Activated naive CD4-positive, alpha-beta T cell treated with anti-CD3 and anti-CD28 coated beads, Interleukin-2, amount 10 ng/mL, durations not matched to agents 7 days and 5 days (primary cell): ENCODE results near the gene SLC30A9.

ENCODE experiments used
- CTCF ChIA-PET: fragments of 350-600 bp; sonication (Branson Sonifier 250); formaldehyde crosslinking; loops from one replicate; lab custom pipeline; 2021; ENCODE audit warnings: antibody characterized with exemption; lab: Charles Lee
- DNase-seq: peaks from one replicate; pipeline ENCODE4 v3.0.0-alpha.2; 2020
- H3K27ac Mint-ChIP-seq: one replicate; pipeline ENCODE4 v1.8.0; 2021; ENCODE audit warnings: mild to moderate bottlenecking, moderate library complexity, mixed read lengths
- H3K27me3 Mint-ChIP-seq: one replicate; pipeline ENCODE4 v1.8.0; 2021; ENCODE audit warnings: mild to moderate bottlenecking, mixed read lengths
- H3K36me3 Mint-ChIP-seq: one replicate; pipeline ENCODE4 v1.8.0; 2021; ENCODE audit warnings: mixed read lengths
- H3K4me1 Mint-ChIP-seq: one replicate; pipeline ENCODE4 v1.8.0; 2021; ENCODE audit warnings: mixed read lengths
- H3K4me3 Mint-ChIP-seq: one replicate; pipeline ENCODE4 v1.8.0; 2021; ENCODE audit warnings: mild to moderate bottlenecking, moderate library complexity, mixed read lengths
- H3K9me3 Mint-ChIP-seq: one replicate; pipeline ENCODE4 v1.8.0; 2021; ENCODE audit warnings: mixed read lengths

The SLC30A9 gene

DNA sequence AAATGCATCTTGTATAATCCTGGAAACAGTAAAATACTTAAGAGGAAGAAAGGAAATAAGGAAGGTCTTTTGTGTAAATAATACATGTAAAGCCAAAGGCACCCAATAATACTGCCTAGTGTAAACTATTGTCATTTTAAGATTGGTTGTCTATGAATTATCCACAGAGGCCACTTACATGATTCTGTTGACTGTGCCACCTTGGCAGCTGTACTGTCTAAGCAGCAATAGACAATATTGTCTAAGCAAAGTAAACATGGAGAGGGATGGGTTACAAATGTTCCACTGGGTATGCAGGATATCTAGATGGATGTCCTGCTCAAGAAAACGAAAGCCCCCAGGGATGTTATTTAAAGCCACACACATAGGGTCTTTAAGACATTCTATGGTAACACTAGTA lies 142.7 kb downstream of the SLC30A9 start:
- Mint-ChIP-seq H3K4me1 (no peaks in the 10 kb centered on the region), H3K9me3 (no peaks in the 10 kb centered on the region), H3K4me3 (no peak overlapping the region), H3K27me3 (no peaks in the 10 kb centered on the region), H3K36me3 (no peaks in the 10 kb centered on the region), H3K27ac (no peak overlapping the region)
- no peak for DNase-seq
- CTCF ChIA-PET = no interaction called here

DNA sequence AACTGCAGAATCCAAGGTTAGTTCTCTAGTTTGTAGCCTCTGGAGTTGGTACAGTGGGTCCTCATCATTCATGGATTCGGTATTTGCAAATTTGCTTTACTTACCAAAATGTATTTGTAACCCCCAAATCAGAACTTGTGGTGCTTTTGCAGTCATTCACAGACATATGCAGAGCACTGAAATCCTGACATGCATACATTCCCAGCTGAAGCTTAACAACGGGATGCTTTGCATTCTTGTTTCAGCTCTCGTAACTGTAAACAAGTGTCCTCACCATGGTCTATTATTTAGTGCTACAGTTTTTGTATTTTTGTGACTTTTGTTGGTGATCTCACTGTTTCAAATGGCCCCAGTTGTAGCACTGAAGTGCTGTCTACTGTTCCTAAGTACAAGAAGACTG lies 146.0 kb downstream of the SLC30A9 start:
- Mint-ChIP-seq H3K27me3 (peaks cover 7% of the 10 kb centered on the region), H3K27ac (no peak overlapping the region), H3K36me3 (no peaks in the 10 kb centered on the region), H3K4me3 (no peak overlapping the region), H3K4me1 (no peaks in the 10 kb centered on the region), H3K9me3 (no peaks in the 10 kb centered on the region)
- DNase-seq = no peak
- CTCF ChIA-PET = no interaction called here
